Brain microvascular endothelial cell (primary cell): Measurements from ENCODE around the gene SCN9A.

Experiments used
- DNase-seq: peaks from one replicate; pipeline ENCODE4 v3.0.0-alpha.2; 2020
- H3K27ac ChIP-seq: fragments of 250-450 bp; sonication (Bioruptor Pico); 2 replicates; pipeline ENCODE4 v1.5.1; 2020; ENCODE audit warnings: mild to moderate bottlenecking, moderate library complexity
- H3K27me3 ChIP-seq: fragments of 250-450 bp; sonication (Bioruptor Pico); replicated peaks from 2 replicates; pipeline ENCODE4 v1.5.1; 2020; ENCODE audit warnings: mild to moderate bottlenecking
- H3K36me3 ChIP-seq: fragments of 250-450 bp; sonication (Bioruptor Pico); replicated peaks from 2 replicates; pipeline ENCODE4 v1.5.1; 2020; ENCODE audit warnings: mild to moderate bottlenecking
- H3K4me3 ChIP-seq: 2 replicates; pipeline ENCODE4 v1.5.1; 2011; ENCODE audit warnings: low read depth, mild to moderate bottlenecking, control low read depth, low read length, moderate library complexity
- in situ Hi-C: cut with HindIII; loops from 2 replicates; pipeline ENCODE4 v1.10.0; 2017; ENCODE audit warnings: low sequenced_read_pairs, low pct_ligation_motif_present
- TF ChIP-seq, protein P1 (sequence below): IDR thresholded peaks from 2 replicates; pipeline ENCODE4 v1.5.1; 2011; ENCODE audit warnings: low read depth, mild to moderate bottlenecking, moderate library complexity, low read length, control low read depth, inconsistent platforms; ENCODE audit errors: missing control alignments

Gene SCN9A

GRCh38 chr2:166284359-166284758 lies 91.4 kb downstream of the SCN9A start:
- no peaks in the 10 kb centered on the region for H3K27me3 ChIP-seq
- H3K27ac ChIP-seq, result no peak overlapping the region
- in situ Hi-C loops, result no loop called here

DNA sequence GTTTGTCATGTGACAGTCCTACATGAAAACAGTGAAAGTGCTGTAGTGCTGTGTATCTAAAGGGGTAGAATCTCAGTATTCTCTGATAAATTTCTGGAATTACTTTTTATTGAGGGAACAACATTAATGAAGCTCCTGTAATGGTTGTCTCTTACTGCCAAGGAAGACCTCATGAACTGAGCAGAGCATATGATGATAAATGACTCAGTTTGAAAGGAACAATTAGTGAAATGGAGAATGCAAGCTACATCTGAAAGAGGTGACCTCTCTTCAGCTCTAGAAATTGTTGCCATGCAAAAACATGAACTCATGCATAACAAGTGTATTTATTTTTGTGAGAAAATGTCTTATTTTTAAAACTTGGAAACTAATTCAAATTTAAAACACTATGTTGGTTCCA lies 93.6 kb downstream of the SCN9A start:
- in situ Hi-C loops, result no loop called here
- Histone ChIP-seq H3K36me3 (no peaks in the 10 kb centered on the region), H3K27me3 (no peaks in the 10 kb centered on the region), H3K27ac (no peak overlapping the region), H3K4me3 (no peak overlapping the region)
- no peak for DNase-seq
- TF ChIP-seq, protein P1, sequence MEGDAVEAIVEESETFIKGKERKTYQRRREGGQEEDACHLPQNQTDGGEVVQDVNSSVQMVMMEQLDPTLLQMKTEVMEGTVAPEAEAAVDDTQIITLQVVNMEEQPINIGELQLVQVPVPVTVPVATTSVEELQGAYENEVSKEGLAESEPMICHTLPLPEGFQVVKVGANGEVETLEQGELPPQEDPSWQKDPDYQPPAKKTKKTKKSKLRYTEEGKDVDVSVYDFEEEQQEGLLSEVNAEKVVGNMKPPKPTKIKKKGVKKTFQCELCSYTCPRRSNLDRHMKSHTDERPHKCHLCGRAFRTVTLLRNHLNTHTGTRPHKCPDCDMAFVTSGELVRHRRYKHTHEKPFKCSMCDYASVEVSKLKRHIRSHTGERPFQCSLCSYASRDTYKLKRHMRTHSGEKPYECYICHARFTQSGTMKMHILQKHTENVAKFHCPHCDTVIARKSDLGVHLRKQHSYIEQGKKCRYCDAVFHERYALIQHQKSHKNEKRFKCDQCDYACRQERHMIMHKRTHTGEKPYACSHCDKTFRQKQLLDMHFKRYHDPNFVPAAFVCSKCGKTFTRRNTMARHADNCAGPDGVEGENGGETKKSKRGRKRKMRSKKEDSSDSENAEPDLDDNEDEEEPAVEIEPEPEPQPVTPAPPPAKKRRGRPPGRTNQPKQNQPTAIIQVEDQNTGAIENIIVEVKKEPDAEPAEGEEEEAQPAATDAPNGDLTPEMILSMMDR, result no peak

More at GRCh38 chr2:166284359-166284758, 91.4 kb downstream of the SCN9A start:
- DNase-seq, result no peak
- no peak overlapping the region for H3K4me3 ChIP-seq
- TF ChIP-seq, protein P1, result no peak
- no peaks in the 10 kb centered on the region for H3K36me3 ChIP-seq

GRCh38 chr2:166278856-166279255 lies 96.9 kb downstream of the SCN9A start:
- Histone ChIP-seq H3K27ac (no peak overlapping the region), H3K36me3 (no peaks in the 10 kb centered on the region), H3K4me3 (no peak overlapping the region), H3K27me3 (no peaks in the 10 kb centered on the region)
- no peak for DNase-seq
- in situ Hi-C loops, result no loop called here
- TF ChIP-seq, protein P1, result no peak

DNA sequence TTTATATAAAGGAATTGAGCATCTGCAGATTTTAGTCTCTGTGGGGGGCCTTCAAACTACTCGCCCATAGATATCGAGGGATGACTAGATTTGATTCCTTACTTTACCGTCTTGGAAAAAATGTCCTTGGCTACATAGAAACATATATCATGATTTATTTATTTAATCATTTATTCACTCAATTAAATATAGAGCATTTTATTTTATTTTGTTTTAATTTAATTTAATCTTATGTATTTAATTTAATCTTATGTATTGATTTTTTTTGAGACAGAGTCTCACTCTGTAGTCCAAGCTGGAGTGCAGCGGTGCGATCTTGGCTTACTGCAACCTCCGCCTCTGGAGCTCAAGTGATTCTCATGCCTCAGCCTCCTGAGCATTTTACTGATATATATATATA lies 105.4 kb downstream of the SCN9A start:
- no peak for DNase-seq
- in situ Hi-C loops, result no loop called here
- no peaks in the 10 kb centered on the region for H3K27me3 ChIP-seq
- no peaks in the 10 kb centered on the region for H3K36me3 ChIP-seq
- TF ChIP-seq, protein P1, result no peak
- no peak overlapping the region for H3K4me3 ChIP-seq
- no peak overlapping the region for H3K27ac ChIP-seq

DNA sequence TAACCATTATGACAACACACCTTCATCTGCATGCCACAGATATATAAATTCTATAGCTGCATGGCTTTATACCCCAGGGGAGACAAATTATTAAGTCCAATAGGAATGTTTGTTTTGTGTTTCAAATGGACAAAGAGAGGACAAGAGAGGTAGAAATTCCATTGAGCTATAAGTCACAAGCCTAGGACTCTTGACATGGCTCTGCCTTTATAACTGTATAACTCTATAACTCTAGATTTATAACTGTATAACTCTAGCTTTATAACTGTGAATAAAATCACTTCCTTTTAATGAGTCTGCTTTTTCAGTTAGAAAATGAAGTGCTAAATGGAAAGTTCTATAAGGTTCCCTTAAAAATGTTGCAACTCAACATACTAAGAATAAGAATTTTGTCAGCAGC lies 106.4 kb downstream of the SCN9A start:
- Histone ChIP-seq H3K36me3 (no peaks in the 10 kb centered on the region), H3K27me3 (no peaks in the 10 kb centered on the region), H3K27ac (no peak overlapping the region), H3K4me3 (no peak overlapping the region)
- TF ChIP-seq, protein P1, result no peak
- in situ Hi-C loops, result no loop called here
- DNase-seq, result no peak

DNA sequence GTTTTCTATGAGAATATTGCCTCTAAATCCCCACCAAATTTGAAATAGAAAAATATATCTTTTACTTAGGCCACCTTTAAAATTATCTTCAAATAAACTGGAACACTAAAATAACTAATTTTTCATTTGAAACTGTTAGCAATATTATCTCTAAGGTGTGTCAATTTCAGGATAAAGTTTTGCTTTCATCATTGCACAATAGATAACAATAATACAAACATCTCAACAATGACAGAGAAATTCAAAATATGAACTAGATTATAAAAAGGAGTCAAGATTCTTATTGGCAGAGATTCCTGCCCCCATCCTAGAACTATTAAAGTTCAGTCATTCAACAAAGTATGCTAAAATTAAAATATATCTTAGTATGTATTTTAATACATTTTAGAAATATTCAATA lies 117.9 kb downstream of the SCN9A start:
- Histone ChIP-seq H3K27ac (no peak overlapping the region), H3K36me3 (no peaks in the 10 kb centered on the region), H3K27me3 (no peaks in the 10 kb centered on the region), H3K4me3 (no peak overlapping the region)
- no peak for DNase-seq
- in situ Hi-C loops, result no loop called here
- TF ChIP-seq, protein P1, result no peak
